ENCODE data around the gene OR6C65. TPM values are rescaled to one million over a fixed set of nuclear protein-coding genes. Genes with fewer than 3 reads are reported as not detected.
"Not testable (repeated sequence)": the region's sequence is repeated elsewhere in the genome, so short reads cannot be mapped to it uniquely, and the experiment has no call there.

The OR6C65 gene
- not detected for total RNA-seq

GRCh38 chr12:55400229-55400628, at the start of gene OR6C65:
TSS of gene OR6C65 (plus strand) at chr12:55400529. CDS start at chr12:55400529, 0 bp downstream.
- H3K27ac ChIP-seq, result no peak within 1 kb of the TSS

GRCh38 chr12:55355338-55355737, 45.0 kb upstream of the OR6C65 start:
- H3K4me3 ChIP-seq; H3K4me1 ChIP-seq; intact Hi-C loops (cut with DNase I; ENCODE audit: low total_unique reads); H3K9me3 ChIP-seq; H3K27me3 ChIP-seq; H3K36me3 ChIP-seq; H3K27ac ChIP-seq; DNase-seq: not testable (repeated sequence)

More at GRCh38 chr12:55400229-55400628, at the start of gene OR6C65:
- Histone ChIP-seq H3K4me3 (no peak within 1 kb of the TSS), H3K9me3 (no peaks in the 10 kb centered on the region), H3K36me3 (no peaks in the 10 kb centered on the region), H3K27me3 (no peaks in the 10 kb centered on the region), H3K4me1 (no peaks in the 10 kb centered on the region)
- no peak for DNase-seq
- intact Hi-C loops (cut with DNase I; ENCODE audit: low total_unique reads), result no loop called here
- TF ChIP-seq POLR2A (IDR thresholded peaks at IDR 0.05) (no peak), CTCF (IDR thresholded peaks at IDR 0.05) (no peak)

GRCh38 chr12:55362675-55363074, 37.7 kb upstream of the OR6C65 start, which contains the start of gene OR6C75:
TSS of gene OR6C75 (plus strand) at chr12:55362975. CDS start at chr12:55365111, 2,136 bp downstream.
- H3K4me3 ChIP-seq, result no peak within 1 kb of the TSS
- no peaks in the 10 kb centered on the region for H3K27me3 ChIP-seq
- no peaks in the 10 kb centered on the region for H3K4me1 ChIP-seq
- no peaks in the 10 kb centered on the region for H3K36me3 ChIP-seq
- no peak within 1 kb of the TSS for H3K27ac ChIP-seq
- TF ChIP-seq CTCF (IDR thresholded peaks at IDR 0.05) (no peak), POLR2A (IDR thresholded peaks at IDR 0.05) (no peak)
- DNase-seq, result no peak
- H3K9me3 ChIP-seq, result no peaks in the 10 kb centered on the region
- intact Hi-C loops (cut with DNase I; ENCODE audit: low total_unique reads), result no loop called here

- TF ChIP-seq CTCF (IDR thresholded peaks at IDR 0.05), result no peak
- TF ChIP-seq POLR2A (IDR thresholded peaks at IDR 0.05), result no peak
- Histone ChIP-seq H3K27me3 (no peaks in the 10 kb centered on the region), H3K9me3 (no peaks in the 10 kb centered on the region), H3K4me3 (no peak overlapping the region), H3K36me3 (no peaks in the 10 kb centered on the region), H3K27ac (no peak overlapping the region), H3K4me1 (no peaks in the 10 kb centered on the region)
- no peak for DNase-seq
- intact Hi-C loops (cut with DNase I; ENCODE audit: low total_unique reads), result no loop called here
Measured at GRCh38 chr12:55365086-55365485, 35.2 kb upstream of the OR6C65 start.

- no peak overlapping the region for H3K4me3 ChIP-seq
- no peaks in the 10 kb centered on the region for H3K9me3 ChIP-seq
- no peaks in the 10 kb centered on the region for H3K27me3 ChIP-seq
- H3K36me3 ChIP-seq, result no peaks in the 10 kb centered on the region
- no peaks in the 10 kb centered on the region for H3K4me1 ChIP-seq
- TF ChIP-seq POLR2A (IDR thresholded peaks at IDR 0.05) (no peak), CTCF (IDR thresholded peaks at IDR 0.05) (no peak)
- intact Hi-C loops (cut with DNase I; ENCODE audit: low total_unique reads), result no loop called here
- DNase-seq, result no peak
- no peak overlapping the region for H3K27ac ChIP-seq
Measured at GRCh38 chr12:55372521-55372920, 27.8 kb upstream of the OR6C65 start.

GRCh38 chr12:55385891-55386290, 14.4 kb upstream of the OR6C65 start:
- Histone ChIP-seq H3K9me3 (no peaks in the 10 kb centered on the region), H3K36me3 (no peaks in the 10 kb centered on the region), H3K27me3 (no peaks in the 10 kb centered on the region), H3K27ac (no peak overlapping the region), H3K4me1 (no peaks in the 10 kb centered on the region), H3K4me3 (no peak overlapping the region)
- DNase-seq, result no peak
- intact Hi-C loops (cut with DNase I; ENCODE audit: low total_unique reads), result no loop called here
- no peak for TF ChIP-seq CTCF (IDR thresholded peaks at IDR 0.05)
- no peak for TF ChIP-seq POLR2A (IDR thresholded peaks at IDR 0.05)

All from uterus (tissue), 4 donors.